ENCODE data around the gene MAML3.

Gene MAML3

GRCh38 chr4:140031706-140032105, 122.3 kb downstream of the MAML3 start:
- no peak for DNase-seq

- DNase-seq, result no peak
These were observed 122.9 kb downstream of the MAML3 start for GRCh38 chr4:140031061-140031460.

GRCh38 chr4:140028676-140029517, 125.1 kb downstream of the MAML3 start:
- no peak for DNase-seq

GRCh38 chr4:140028101-140028500, 125.9 kb downstream of the MAML3 start:
- DNase-seq, result no peak

- DNase-seq, result no peak
These were observed 126.9 kb downstream of the MAML3 start for GRCh38 chr4:140027101-140027500.

GRCh38 chr4:140025470-140025869, 128.5 kb downstream of the MAML3 start:
- no peak for DNase-seq

GRCh38 chr4:140020457-140021361, 133.3 kb downstream of the MAML3 start:
- no peak for DNase-seq

GRCh38 chr4:140019619-140020347, 134.2 kb downstream of the MAML3 start:
- peak; percentile 45 for DNase-seq

GRCh38 chr4:140018931-140019618, 134.9 kb downstream of the MAML3 start:
- peak; percentile 69 for DNase-seq

- DNase-seq, result no peak
These were observed 139.7 kb downstream of the MAML3 start for GRCh38 chr4:140014284-140014683.

GRCh38 chr4:140012688-140013486, 141.1 kb downstream of the MAML3 start:
- DNase-seq, result peak; percentile 96

- DNase-seq, result peak; percentile 69
These were observed 148.3 kb downstream of the MAML3 start for GRCh38 chr4:140005699-140006098.

GRCh38 chr4:140004922-140005627, 148.9 kb downstream of the MAML3 start:
- DNase-seq, result peak; percentile 62

- DNase-seq, result peak; percentile 62
These were observed 149.5 kb downstream of the MAML3 start for GRCh38 chr4:140004549-140004895.

GRCh38 chr4:140003876-140004548, 150.0 kb downstream of the MAML3 start:
- DNase-seq, result no peak

- DNase-seq, result no peak
These were observed 153.8 kb downstream of the MAML3 start for GRCh38 chr4:140000232-140000631.

GRCh38 chr4:139988863-139989765, 164.9 kb downstream of the MAML3 start:
- no peak for DNase-seq

GRCh38 chr4:139987502-139987850, 166.5 kb downstream of the MAML3 start:
- DNase-seq, result no peak

All from NCI-H2029 treated with DMSO at 0.1 percent for 48 hours (cell line).